ENCODE results near the gene SCFD2. TPM values are rescaled to one million over a fixed set of nuclear protein-coding genes. Genes with fewer than 3 reads are reported as not detected.

The SCFD2 gene
- total and polyA plus RNA-seq, 2 donors (not counting 3 experiments of a cell fraction or from before 2014, with no cell fraction given): 12.3 to 22.8 TPM

DNA sequence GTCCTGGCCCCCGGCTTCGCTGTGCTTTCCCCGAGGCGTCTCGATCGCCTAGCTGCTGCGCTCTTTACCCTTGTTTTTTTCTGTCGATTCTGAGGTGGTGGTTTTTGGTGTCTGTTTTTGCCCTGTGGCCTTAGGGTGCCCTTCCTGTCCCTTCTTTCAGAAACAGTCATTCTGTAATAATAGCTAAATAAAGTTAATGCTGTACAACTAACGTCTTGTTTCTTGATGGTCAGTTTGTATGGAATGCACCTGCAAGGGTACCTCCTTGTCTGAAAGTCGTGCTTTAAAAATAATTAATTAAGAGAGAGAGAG lies 12.3 kb upstream of the SCFD2 start:
- ChIA-PET POLR2A (no interaction called here), CTCF (interaction anchor here (1.2 to 1.4 kb wide), 3 partner anchors 13 to 856 kb away, joined by 3 to 6 read pairs (median 3); partner anchors contain the start of gene SCFD2)
- Histone ChIP-seq H3K27ac (ENCODE audit: insufficient read depth, low read depth, low read length) (peak overlapping the region; percentile 67), H3K9me3 (replicated peaks; ENCODE audit: control insufficient read depth, insufficient read depth, low read length) (no peaks in the 10 kb centered on the region), H3K4me3 (replicated peaks in 1 of 3; ENCODE audit: insufficient read depth in 1 of 3, low read depth in 1 of 3, low read length in 3 of 3) (peak overlapping the region; percentile 82 to 90 (median 88)), H4K20me1 (replicated peaks; ENCODE audit: control insufficient read depth, extremely low read depth, insufficient read depth, low read length) (peaks cover 3% of the 10 kb centered on the region), H2AFZ (ENCODE audit: low read depth, low read length) (peak overlapping the region; percentile 100), H3K79me2 (ENCODE audit: control insufficient read depth, insufficient read depth, low read length) (peaks cover 42% of the 10 kb centered on the region), H3K9me1 (replicated peaks; ENCODE audit: control insufficient read depth, extremely low read depth, insufficient read depth, low read length) (no peaks in the 10 kb centered on the region), H3K9ac (replicated peaks; ENCODE audit: extremely low read depth, insufficient read depth, low read length) (peak overlapping the region; percentile 93), H3K4me2 (ENCODE audit: insufficient read depth, low read length) (peak overlapping the region; percentile 86), H3K4me1 (ENCODE audit: control insufficient read depth, extremely low read depth, insufficient read depth, low read length) (peaks cover 13% of the 10 kb centered on the region), H3K27me3 (ENCODE audit: control insufficient read depth in 2 of 2, insufficient read depth in 2 of 2, low read length in 2 of 2) (peaks cover 0 to 8% of the 10 kb centered on the region in 2 experiments), H3K36me3 (ENCODE audit: control insufficient read depth in 2 of 2, extremely low read depth in 1 of 2, insufficient read depth in 2 of 2, low read length in 2 of 2) (no peaks in the 10 kb centered on the region)
- no peak for DNase-seq (ENCODE audit: low read depth, low spot score)
- TF ChIP-seq EZH2 (IDR thresholded peaks at IDR 0.05; ENCODE audit: borderline replicate concordance, low read depth, low read length, severe bottlenecking): no peak
- no peak for TF ChIP-seq POLR2A (IDR thresholded peaks at IDR 0.05; ENCODE audit: low read depth, low read length)
- TF ChIP-seq, protein P1, sequence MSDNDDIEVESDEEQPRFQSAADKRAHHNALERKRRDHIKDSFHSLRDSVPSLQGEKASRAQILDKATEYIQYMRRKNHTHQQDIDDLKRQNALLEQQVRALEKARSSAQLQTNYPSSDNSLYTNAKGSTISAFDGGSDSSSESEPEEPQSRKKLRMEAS (IDR thresholded peaks at IDR 0.05; ENCODE audit: insufficient read depth, insufficient read length): no peak
- no peak for TF ChIP-seq JUN (IDR thresholded peaks at IDR 0.05; ENCODE audit: borderline replicate concordance, insufficient read depth, insufficient read length, low read depth)
- TF ChIP-seq, protein P2, sequence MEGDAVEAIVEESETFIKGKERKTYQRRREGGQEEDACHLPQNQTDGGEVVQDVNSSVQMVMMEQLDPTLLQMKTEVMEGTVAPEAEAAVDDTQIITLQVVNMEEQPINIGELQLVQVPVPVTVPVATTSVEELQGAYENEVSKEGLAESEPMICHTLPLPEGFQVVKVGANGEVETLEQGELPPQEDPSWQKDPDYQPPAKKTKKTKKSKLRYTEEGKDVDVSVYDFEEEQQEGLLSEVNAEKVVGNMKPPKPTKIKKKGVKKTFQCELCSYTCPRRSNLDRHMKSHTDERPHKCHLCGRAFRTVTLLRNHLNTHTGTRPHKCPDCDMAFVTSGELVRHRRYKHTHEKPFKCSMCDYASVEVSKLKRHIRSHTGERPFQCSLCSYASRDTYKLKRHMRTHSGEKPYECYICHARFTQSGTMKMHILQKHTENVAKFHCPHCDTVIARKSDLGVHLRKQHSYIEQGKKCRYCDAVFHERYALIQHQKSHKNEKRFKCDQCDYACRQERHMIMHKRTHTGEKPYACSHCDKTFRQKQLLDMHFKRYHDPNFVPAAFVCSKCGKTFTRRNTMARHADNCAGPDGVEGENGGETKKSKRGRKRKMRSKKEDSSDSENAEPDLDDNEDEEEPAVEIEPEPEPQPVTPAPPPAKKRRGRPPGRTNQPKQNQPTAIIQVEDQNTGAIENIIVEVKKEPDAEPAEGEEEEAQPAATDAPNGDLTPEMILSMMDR (IDR thresholded peaks at IDR 0.05; ENCODE audit: extremely low read depth in 1 of 2, insufficient read depth in 1 of 2, low read depth in 1 of 2, low read length in 2 of 2): no peak
- TF ChIP-seq MYC (IDR thresholded peaks at IDR 0.05; ENCODE audit: low read depth, low read length): no peak
- TF ChIP-seq FOS (IDR thresholded peaks at IDR 0.05; ENCODE audit: borderline replicate concordance, insufficient read depth, low read length): no peak
- no peak for TF ChIP-seq GATA2 (IDR thresholded peaks at IDR 0.05; ENCODE audit: insufficient read depth, insufficient read length, low read depth, low read length)
- TF ChIP-seq POLR2AphosphoS5 (IDR thresholded peaks at IDR 0.05; ENCODE audit: insufficient read depth, low read depth, low read length): no peak
- FAIRE-seq: no peak
- dilution Hi-C loops (cut with MboI; ENCODE audit: extremely low pct_ligation_motif_present, low sequenced_read_pairs): no loop called here
- no TSS peak for BruUV-seq (replicated peaks)
- intact Hi-C loops (cut with micrococcal nuclease): loop anchor here (2.0 kb wide), 1 partner anchor 181 kb away; no protein-coding TSS in a partner anchor
